Astrocyte of the hippocampus (primary cell): ENCODE data around the gene NXPE4.
"Not testable (repeated sequence)": the region's sequence is repeated elsewhere in the genome, so short reads cannot be mapped to it uniquely, and the experiment has no call there.

ENCODE experiments used
- DNase-seq: peaks from one replicate; pipeline ENCODE4 v3.0.0; 2011; ENCODE audit warnings: low read depth, low spot score

The NXPE4 gene

DNA sequence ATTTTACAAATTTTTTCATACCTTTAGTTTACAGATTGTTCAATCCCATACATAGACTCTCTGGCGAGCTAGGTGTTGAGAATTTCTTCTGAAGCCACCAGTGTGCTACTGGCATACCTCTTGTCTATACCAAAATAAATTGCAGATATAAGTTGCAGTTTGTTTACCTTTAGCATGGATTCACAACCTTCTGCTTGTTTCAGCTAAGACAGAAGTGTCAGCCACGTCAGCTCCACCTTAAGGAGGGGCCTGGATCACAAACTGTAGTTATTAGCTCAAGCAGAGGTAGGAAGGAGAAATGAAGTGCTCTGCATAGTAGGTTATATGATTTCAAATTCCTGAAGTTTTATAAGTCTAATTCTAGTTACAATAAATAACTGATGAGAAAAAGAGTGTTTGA, at the start of gene NXPE4:
NXPE4 (minus strand) TSS at position 216 of the 400 bp plus-strand sequence. CDS start 1,027 bp downstream, outside the sequence.
- no peak for DNase-seq

DNA sequence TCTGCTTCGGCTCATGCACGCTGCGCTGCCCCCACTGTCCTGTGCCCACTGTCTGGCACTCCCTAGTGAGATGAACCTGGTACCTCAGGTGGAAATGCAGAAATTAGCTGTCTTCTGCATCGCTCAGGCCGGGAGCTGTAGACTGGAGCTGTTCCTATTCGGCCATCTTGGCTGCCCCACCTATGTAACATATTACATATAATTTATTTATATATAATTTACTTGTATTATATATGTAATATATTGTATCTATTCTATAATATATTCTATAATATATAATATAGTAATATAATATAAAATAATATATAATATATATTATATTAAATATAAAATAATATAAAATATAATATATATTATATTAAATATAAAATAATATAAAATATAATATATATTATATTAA, 43.9 kb upstream of the NXPE4 start:
- not testable (repeated sequence) for DNase-seq

DNA sequence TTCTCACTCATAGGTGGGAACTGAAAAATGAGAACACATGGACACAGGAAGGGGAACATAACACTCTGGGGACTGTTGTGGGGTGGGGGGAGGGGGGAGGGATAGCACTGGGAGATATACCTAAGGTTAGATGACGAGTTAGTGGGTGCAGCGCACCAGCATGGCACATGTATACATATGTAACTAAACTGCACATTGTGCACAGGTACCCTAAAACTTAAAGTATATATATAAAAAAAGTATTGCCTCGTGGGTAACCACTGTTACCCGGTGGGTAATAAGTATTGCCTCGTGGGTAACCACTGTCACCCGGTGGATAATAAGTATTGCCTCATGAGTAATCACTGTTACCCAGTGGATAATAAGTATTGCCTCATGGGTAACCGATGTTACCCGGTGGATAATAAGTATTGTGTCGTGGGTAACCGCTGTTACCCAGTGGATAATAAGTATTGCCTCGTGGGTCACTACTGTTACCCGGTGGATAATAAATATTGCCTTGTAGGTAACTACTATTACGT, 35.9 kb upstream of the NXPE4 start:
- DNase-seq = not testable (repeated sequence)

DNA sequence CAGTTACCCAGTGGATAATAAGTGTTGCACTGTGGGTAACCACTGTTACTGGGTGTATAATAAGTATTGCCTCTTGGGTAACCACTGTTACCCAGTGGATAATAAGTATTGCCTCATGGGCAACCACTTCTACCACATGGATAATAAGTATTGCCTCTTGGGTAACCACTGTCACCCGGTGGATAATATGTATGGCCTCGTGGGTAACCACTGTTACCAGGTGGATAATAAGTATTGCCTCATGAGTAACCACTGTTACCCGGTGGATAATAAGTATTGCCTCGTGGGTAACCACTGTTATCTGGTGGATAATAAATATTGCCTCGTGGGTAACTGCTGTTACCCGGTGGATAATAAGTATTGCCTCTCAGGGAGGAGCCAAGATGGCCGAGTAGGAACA, 29.7 kb upstream of the NXPE4 start:
- DNase-seq = no peak

DNA sequence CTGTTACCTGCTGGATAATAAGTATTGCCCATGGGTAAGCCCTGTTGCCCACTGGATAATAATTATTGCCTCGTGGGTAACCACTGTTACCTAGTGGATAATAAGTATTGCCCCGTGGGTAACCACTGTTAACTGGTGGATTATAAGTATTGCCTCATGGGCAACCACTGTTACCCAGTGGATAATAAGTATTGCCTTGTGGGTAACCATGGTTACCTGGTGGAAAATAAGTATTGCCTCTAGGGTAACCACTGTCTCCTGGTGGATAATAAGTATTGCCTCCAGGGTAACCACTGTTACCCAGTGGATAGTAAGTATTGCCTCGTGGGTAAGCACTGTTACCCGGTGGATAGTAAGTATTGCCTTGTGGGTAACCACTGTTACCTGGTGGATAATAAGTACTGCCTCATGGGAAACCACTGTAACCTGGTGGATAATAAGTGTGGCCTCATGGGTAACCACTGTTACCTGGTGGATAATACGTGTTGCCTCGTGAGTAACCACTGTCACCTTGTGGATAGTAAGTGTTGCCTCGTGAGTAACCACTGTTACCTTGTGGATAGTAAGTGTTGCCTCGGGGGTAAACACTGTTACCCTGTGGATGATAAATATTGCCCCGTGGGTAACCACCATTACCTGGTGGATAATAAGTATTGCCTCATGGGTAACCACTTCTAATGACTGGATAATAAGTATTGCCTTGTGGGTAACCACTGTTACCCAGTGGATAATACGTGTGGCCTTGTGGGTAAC, 29.0 kb upstream of the NXPE4 start:
- no peak for DNase-seq

DNA sequence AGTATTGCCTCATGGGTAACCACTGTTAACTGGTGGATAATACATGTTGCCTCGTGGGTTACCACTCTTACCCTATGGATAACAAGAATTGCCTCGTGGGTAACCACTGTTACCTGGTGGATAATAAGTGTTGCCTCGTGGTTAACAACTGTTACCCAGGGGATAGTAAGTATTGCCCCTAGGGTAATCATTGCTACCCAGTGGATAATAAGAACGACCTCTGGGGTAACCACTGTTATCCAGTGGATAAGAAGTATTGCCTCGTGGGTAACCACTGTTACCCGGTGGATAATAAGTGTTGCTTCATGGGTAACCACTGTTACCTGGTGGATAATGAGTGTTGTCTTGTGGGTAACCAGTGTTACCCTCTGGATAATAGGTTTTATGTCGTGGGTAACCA, 28.1 kb upstream of the NXPE4 start:
- no peak for DNase-seq

DNA sequence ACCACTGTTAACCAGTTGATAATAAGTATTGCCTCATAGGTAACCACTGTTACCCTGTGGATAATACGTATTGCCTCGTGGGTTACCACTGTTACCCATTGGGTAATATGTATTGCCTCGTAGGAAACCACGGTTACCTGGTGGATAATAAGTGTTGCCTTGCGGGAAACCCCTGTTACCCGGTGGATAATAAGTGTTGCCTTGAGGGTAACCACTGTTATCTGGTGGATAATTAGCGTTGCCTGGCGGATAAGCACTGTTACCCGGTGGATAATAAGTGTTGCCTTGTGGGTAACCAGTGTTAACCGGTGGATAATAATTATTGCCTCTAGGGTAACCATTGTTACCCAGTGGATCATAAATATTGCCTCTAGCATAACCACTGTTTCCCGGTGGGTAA, 27.3 kb upstream of the NXPE4 start:
- DNase-seq = no peak

DNA sequence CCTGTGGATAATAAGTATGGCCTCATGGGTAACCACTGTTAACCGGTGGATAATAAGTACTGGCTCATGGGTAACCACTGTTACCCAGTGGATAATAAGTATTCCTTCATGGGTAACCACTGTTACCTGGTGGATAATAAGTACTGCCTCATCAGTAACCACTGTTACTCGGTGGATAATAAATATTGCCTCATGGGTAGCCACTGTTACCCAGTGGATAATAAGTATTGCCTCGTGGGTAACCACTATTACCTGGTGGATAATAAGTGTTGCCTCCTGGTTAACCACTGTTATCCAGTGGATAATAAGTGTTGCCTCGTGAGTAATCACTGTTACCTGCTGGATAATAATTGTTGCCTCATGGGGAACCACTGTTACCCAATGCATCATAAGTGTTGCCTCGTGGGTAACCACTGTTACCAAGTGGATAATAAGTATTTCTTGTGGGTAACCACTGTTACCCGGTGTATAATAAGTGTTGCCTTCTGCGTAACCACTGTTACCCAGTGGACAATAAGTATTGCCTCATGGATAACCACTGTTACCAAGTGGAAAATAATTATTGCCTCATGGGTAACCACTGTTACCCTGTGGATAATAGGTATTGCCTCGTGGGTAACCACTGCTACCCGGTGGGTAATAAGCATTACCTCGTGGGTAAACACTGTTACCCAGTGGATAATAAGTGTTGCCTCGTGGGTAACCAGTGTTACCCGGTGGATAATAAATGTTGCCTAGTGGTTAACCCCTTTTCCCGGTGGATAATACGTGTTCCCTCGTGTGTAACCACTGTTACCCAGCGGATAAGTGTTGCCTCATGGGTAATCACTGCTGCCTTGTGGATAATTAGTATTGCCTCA, 26.6 kb upstream of the NXPE4 start:
- DNase-seq = no peak

DNA sequence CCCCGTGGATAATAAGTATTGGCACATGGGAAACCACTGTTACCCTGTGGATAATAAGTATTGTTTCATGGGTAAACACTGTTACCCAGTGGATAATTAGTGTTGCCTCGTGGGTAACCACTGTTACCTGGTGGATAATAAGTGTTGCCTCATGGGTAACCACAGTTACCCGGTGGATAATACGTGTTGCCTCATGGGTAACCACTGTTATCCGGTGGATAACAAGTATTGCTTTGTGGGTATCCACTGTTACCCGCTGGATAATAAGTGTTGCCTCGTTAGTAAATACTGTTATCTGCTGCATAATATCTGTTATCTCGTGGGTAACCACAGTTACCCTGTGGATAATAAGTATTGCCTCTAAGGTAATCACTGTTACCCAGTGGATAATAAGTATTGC, 25.5 kb upstream of the NXPE4 start:
- no peak for DNase-seq

DNA sequence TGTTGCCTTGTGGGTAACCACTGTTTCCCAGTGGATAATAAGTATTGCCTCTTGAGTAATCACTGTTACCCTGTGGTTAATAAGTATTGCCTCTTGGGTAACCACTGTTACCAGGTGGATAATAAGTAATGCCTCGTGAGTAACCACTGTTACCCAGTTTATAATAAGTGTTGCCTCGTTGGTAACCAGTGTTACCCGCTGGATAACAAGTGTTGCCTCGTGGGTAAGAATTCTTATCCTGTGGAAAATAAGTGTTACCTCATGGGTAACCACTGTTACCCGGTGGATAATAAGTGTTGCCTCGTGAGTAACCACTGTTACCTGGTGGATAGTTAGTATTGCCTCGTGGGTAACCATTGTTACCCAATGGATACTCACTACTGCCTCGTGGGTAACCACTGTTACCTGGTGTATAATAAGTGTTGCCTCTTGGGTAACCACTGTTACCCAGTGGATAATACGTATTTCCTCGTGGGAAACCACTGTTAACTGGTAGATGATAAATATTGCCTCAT, 24.1 kb upstream of the NXPE4 start:
- no peak for DNase-seq

DNA sequence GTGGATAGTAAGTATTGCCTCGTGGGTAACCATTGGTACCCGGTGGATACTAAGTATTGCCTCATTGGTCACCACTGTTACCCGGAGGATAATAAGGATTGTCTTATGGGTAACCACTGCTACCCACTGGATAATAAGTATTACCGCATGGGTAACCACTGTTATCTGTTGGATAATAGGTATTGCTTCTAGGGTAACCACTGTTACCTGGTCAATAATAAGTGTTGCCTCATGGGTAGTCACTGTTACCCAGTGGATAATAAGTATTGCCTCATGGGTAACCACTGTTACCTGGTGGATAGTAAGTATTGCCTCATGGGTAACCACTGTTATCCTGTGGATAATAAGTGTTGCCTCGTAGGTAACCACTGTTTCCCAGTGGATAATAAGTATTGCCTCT, 22.6 kb upstream of the NXPE4 start:
- no peak for DNase-seq

DNA sequence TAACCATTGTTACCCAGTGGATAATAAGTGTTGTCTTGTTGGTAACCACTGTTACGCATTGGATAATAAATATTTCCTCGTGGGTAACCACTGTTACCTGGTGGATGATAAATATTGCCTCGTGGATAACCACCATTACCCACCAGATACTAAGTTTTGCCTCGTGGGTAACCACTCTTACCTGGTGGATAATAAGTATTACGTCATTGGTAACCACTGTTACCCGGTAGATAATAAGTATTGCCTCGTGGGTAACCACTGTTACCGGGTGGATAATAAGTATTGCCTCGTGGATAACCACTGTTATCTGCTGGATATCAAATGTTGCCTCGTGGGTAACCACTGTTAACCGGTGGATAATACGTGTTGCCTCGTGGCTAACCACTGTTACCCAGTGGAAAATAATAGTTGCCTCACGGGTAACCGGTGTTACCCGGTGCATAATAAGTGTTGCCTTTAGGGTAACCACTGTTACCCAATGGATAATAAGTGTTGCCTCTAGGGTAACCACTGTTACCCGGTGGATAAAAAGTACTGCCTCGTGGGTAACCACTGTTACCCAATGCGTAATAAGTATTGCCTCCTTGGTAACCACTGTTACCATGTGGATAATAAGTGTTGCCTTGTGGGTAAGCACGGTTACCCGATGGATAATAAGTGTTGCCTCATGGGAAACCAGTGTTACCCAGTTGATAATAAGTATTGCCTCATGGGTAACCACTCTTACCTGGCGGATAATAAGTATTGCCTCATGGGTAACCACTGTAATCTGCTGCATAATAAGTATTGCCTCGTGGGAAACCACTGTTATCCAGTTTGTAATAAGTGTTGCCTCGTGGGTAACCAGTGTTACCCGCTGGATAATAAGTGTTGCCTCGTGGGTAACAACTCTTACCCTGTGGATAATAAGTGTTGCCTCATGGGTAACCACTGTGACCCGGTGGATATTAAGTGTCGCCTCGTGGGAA, 21.9 kb upstream of the NXPE4 start:
- no peak for DNase-seq

DNA sequence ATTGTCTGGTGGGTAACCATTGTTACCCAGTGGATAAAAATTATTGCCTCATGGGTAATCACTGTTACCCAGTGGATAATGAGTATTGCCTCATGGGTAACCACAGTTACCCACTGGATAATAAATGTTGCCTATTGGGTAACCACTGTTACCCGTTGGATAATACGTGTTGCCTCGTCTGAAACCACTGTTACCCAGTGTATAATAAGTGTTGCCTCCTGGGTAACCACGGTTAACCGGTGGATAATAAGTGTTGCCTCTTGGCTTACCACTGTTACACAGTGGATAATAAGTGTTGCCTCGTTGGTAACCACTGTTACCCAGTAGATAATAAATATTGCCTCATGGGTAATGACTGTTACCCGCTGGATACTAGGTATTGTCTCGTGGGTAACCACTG, 20.9 kb upstream of the NXPE4 start:
- DNase-seq = no peak

DNA sequence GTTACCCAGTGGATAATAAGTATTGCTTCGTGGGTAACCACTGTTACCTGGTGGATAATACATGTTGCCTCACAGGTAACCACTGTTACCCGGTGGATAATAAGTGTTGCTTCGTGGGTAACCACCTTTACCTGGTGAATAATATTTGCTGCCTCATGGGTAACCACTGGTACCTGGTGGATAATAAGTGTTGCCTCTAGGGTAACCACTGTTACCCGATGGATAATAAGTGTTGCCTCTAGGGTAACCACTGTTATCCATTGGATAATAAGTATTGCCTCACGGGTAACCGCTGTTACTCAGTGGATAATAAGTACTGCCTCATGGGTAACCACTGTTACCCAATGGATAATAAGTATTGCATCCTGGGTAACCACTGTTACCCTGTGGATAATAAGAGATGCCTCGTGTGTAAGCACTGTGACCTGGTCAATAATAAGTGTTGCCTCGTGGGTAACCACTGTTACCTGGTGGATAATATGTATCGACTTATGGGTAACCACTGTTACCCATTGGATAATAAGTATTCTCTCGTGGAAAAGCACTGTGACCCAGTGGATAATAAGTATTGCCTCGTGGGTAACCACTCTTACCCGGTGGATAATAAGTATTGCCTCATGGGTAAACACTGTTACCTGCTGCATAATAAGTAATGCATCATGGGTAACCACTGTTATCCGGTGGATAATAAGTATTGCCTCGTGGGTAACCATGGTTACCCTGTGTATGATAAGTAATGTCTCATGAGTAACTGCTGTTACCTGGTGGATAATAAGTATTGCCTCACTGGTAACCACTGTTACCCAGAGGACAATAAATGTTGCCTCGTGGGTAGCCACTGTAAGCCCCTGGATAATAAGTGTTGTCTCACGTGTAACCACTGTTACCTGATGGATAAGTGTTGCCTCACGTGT, 20.1 kb upstream of the NXPE4 start:
- no peak for DNase-seq

DNA sequence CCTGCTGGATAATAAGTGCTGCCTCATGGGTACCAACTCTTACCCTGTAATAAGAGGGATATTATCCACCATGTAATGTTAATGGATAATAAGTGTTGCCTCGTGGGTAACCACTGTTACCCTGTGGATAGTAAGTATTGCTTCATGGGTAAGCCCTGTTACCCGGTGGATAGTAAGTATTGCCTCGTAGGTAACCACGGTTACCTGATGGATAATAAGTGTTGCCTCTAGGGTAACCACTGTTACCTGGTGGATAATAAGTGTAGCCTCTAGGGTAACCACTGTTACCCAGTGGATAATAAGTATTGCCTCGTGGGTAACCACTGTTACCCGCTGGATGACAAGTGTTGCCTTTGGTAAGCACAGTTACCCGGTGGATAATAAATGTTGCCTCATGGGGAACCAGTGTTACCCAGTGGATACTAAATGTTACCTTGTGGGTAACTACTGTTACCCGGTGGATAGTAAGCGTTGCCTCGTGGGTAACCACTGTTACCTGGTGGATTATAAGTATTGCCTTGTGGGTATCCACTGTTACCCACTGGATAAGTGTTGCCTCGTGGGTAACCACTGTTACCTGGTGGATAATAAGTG, 18.6 kb upstream of the NXPE4 start:
- DNase-seq = no peak

DNA sequence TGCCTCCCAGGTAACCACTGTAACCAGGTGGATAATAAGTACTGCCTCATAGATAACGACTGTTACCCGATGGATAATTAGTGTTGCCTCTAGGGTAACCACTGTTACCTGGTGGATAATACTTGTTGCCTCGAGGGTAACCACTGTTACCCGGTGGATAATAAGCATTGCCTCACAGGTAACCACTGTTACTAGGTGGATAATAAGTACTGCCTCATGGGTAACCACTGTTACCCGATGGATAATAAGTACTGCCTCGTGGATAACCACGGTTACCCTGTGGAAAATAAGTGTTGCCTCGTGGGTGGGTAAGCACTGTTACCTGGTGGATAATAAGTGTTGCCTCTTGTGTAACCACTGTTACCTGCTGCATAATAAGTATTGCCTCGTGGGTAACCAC, 17.5 kb upstream of the NXPE4 start:
- DNase-seq = not testable (repeated sequence)

DNA sequence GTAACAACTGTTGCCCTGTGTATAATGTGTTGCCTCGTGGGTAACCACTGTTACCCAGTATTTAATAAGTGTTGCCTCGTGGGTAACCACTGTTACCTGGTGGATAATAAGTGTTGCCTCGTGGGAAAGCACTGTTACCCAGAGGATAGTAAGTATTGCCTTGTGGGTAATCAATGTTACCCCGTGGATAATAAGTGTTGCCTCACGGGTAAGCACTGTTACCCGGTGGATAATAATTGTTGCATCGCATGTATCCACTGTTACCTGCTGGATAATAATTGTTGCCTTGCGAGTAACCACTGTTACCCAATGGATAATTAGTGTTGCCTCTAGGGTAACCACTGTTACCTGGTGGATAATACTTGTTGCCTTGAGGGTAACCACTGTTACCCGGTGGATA, 17.1 kb upstream of the NXPE4 start:
- DNase-seq = no peak

DNA sequence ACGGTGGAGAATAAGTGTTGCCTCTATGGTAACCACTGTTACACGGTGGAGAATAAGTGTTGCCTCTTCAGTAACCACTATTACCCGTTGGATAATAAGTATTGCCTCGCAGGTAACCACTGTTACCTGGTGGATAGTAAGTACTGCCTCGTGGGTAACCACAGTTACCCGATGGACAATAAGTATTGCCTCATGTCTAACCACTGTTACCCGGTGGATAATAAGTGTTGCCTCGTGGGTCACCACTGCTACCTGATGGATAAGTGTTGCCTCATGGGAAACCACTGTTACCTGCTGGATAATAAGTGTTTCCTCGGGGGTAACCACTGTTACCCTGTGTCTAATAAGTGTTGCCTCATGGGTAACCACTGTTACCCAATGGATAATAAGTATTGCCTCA, 16.6 kb upstream of the NXPE4 start:
- DNase-seq = not testable (repeated sequence)

DNA sequence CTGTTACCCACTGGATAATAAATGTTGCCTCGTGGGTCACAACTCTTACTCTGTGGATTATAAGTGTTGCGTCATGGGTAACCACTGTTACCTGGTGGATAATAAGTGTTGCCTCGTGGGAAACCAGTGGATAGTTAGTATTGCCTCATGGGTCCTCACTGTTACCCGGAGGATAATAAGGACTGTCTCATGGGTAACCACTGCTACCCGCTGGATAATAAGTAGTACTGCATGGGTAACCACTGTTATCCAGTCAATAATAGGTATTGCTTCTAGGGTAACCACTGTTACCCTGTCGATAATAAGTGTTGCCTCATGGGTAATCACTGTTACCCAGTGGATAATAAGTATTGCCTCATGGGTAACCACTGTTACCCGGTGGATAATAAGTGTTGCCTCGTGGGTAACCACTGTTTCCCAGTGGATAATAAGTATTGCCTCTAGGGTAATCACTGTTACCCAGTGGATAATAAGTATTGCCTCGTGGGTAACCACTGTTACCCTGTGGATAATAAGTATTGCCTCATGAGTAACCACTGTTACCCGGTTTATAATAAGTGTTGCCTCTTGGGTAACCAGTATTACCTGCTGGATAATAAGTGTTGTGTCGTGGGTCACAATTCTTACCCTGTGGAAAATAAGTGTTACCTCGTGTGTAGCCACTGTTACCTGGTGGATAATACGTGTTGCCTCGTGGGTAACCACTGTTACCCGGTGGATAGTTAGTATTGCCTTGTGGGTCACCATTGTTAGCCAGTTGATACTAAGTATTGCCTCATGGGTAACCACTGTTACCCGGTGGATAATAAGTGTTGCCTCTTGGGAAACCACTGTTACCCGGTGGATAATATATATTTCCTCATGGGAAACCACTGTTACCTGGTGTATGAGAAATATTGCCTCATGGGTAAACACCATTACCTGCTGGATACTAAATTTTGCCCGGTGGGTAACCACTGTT, 15.7 kb upstream of the NXPE4 start:
- no peak for DNase-seq
